ENCODE data around the gene BCL11B.
"Not testable (repeated sequence)": the region's sequence is repeated elsewhere in the genome, so short reads cannot be mapped to it uniquely, and the experiment has no call there.

Gene BCL11B

GRCh38 chr14:99236386-99237138 is 35.4 kb downstream of the BCL11B start:
- DNase-seq, result no peak

- no peak for DNase-seq
Observed at GRCh38 chr14:99235582-99236320, 36.2 kb downstream of the BCL11B start.

GRCh38 chr14:99234961-99235571 is 36.9 kb downstream of the BCL11B start:
- DNase-seq, result no peak

GRCh38 chr14:99234355-99234754 is 37.6 kb downstream of the BCL11B start:
- no peak for DNase-seq

GRCh38 chr14:99233222-99234035 is 38.6 kb downstream of the BCL11B start:
- DNase-seq, result no peak

- no peak for DNase-seq
Observed at GRCh38 chr14:99232714-99233214, 39.2 kb downstream of the BCL11B start.

- no peak for DNase-seq
Observed at GRCh38 chr14:99231850-99232713, 39.9 kb downstream of the BCL11B start.

- no peak for DNase-seq
Observed at GRCh38 chr14:99231161-99231849, 40.7 kb downstream of the BCL11B start.

- no peak for DNase-seq
Observed at GRCh38 chr14:99230208-99231151, 41.5 kb downstream of the BCL11B start.

GRCh38 chr14:99229654-99230207 is 42.3 kb downstream of the BCL11B start:
- no peak for DNase-seq

GRCh38 chr14:99228760-99229159 is 43.2 kb downstream of the BCL11B start:
- not testable (repeated sequence) for DNase-seq

- no peak for DNase-seq
Observed at GRCh38 chr14:99226687-99227086, 45.3 kb downstream of the BCL11B start.

GRCh38 chr14:99225436-99226203 is 46.4 kb downstream of the BCL11B start:
- no peak for DNase-seq

GRCh38 chr14:99224948-99225347 is 47.0 kb downstream of the BCL11B start:
- no peak for DNase-seq

- DNase-seq, result no peak
Observed at GRCh38 chr14:99224116-99224910, 47.7 kb downstream of the BCL11B start.

GRCh38 chr14:99221445-99221844 is 50.6 kb downstream of the BCL11B start:
- DNase-seq, result no peak

GRCh38 chr14:99217066-99217955 is 54.7 kb downstream of the BCL11B start:
- DNase-seq, result no peak
